GM04504 (cell line): ENCODE data around the gene GJE1.
A peak's percentile ranks its signal among the peaks of the same experiment; 100 is the strongest.
"Not testable (repeated sequence)": the region's sequence is repeated elsewhere in the genome, so short reads cannot be mapped to it uniquely, and the experiment has no call there.

Experiments
- DNase-seq: peaks from one replicate; pipeline ENCODE4 v3.0.0-alpha.2; 2012; ENCODE audit warnings: low read depth

GJE1 gene

DNA sequence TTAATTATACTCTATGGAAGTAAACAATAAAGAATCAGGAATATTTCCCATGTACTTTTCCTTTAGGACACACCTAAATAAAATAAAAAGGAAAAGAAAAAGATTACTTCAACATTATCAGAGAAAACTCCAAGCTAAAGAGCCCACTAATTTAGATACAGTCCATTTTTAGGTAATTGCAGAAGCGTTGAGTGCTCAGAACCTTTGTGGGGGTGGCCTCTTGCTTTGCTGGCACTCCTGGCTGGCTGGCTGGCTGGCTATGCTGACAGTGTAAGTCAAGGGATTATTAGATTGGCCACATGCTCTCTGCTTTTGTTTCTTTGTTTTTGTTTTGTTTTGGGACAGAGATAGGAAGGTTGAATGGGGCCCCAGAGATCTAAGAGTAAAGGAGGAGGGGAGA lies at the start of gene GJE1:
TSS of gene GJE1 (plus strand) at position 301 of the 400 bp plus-strand sequence. CDS start 234 bp downstream, outside the sequence.
- no peak for DNase-seq

DNA sequence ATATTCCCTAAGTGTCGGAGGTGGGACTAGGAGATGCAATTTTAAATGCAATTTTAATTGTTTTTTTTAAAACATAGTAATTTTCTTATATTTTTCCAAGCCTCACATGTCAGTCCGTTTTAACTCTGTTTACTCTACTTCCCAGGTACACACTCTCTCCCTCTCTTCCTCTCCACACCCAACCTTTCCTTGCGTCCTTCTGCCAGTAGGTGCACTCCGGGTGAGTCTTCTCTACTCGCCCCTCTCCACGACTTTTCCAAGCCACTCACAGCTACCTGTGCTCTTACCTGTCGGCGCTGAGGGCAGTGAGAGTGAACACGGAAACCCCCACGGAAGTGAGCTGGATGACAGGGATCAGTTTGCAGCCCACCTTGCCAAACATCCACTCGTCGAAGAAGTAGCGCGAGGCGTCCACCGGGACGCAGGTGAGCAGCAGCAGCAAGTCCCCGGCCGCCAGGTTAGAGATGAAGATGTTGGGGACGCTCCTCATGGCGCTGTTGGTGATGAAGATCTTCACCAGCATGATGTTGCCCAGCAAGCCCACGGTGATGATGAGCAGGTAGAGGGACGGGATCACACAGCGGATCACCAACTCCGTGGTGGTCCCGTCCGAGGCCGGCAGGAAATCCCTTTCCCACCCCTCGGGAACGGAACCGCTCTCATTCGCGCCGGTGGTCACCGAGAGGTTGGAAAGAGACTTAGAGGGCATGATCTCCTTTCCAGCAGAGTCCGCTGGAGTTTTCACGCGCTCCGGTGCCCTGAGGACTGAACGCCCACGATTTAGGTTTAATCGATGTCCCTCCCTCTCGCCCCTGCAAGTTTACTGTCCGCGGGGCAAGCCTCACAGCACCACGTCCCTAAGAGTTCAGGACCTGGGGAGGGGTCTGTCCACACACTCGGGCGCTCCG lies 44.5 kb upstream of the GJE1 start:
- DNase-seq, result no peak

- DNase-seq, result peak; percentile 9
Measured at GRCh38 chr6:142088858-142089216, 43.9 kb upstream of the GJE1 start.

- not testable (repeated sequence) for DNase-seq
Measured at GRCh38 chr6:142104820-142105219, 27.9 kb upstream of the GJE1 start.

GRCh38 chr6:142110820-142111219 lies 21.9 kb upstream of the GJE1 start:
- not testable (repeated sequence) for DNase-seq

DNA sequence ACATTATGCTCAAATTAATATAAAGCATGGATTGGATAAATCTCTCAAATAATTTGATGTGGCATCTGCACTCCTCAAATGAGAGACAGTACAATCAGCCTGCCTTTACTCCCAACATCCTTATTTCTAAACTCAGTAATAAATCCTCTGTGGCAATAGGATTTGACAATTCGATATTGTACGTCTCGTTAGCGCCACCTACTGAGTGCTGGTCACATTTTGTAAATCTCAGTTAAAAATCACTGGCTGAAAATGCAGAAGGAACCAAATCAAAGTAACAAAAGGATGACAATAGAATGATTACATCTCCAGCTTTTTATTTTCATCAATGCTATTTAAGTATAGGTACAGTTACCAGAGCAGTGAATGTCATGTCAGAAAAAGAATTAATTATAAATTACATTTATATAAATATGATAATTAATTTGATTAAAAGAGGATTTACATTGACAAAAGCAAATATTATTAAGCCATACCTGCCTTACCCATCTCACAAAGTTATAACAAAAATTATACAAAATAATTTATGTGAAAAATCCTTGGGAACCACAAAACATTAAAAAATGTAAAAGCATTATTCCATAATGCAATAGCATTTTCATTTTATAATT lies 20.2 kb upstream of the GJE1 start:
- peak; percentile 42 for DNase-seq

DNA sequence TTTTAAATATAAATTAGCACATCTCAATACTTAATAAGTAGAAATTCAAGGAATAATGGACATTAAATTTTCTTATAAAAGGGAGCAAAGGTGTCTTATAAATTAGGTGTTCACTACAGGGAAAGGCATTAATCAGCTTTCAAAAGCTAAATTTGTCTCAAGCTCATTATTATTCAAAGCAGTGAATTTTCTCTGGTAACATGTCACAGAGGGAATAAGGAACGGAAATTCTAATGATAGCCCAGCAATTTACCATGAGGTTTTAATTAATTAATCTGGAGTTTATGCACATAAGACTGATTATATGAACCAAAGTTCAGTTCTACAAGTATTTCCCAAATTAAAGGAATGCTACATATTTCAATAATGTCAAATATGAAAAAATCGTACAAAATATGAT lies 15.4 kb upstream of the GJE1 start:
- DNase-seq, result no peak

DNA sequence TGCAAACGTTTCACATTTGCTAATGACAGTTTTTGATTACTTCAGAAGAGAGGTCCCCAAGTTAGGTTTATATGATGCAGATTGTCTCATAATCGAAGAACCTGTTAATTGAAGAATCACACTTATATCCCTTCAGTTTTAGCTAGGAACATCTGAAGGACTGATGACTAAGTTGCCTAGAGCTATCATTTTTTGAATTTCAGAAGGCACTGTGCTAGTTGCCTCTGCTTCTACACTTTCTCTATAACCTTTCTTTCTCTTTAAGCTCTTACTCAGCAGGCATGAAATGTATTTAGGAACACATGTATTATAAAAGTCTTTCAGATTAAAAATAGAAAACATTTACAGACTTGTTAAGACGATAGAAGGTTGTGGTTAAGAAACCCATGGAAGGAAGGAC lies 14.4 kb upstream of the GJE1 start:
- DNase-seq, result no peak

DNA sequence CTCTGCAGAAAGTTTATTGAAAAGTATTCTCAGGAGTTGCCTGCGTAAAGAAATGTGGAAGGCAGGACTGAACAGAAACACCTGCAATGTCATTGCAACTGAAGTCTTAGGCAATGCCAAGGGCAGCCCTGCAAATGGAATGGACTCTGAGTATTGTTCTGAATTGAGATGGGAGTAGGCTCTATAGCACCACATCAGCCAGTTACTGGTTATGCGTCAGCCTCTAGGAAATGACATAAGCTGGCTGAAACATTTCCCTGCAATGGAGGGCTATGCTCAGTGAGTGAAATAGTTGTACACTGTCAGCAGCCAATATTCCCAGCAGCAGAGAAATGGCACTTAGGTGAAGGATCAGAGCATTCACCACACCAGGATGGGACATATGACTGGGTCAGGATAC lies 13.8 kb upstream of the GJE1 start:
- DNase-seq, result no peak

GRCh38 chr6:142121342-142121741 lies 11.4 kb upstream of the GJE1 start:
- no peak for DNase-seq

GRCh38 chr6:142130814-142131213 lies 1.9 kb upstream of the GJE1 start:
- no peak for DNase-seq

DNA sequence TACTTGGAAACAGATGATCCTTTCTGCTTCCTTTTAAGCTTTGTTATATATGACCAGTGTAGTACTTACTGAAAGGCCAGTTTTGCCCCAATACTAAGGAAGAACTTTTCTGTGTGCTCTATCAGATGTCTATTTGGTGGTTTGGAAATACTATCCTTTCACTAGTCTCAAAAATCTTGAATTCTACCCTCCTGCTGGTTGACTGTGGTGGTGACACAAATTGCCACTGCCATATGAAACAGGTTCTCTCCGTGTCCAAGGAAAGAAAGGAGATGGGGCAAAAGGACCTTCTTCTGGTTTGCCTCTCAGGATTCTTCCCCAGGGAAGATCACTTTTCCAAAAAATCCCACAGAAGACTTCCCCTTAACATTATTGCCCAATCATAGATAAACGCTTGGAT lies 6.2 kb downstream of the GJE1 start:
- DNase-seq, result no peak

- not testable (repeated sequence) for DNase-seq
Measured at GRCh38 chr6:142141531-142141930, 8.8 kb downstream of the GJE1 start.

DNA sequence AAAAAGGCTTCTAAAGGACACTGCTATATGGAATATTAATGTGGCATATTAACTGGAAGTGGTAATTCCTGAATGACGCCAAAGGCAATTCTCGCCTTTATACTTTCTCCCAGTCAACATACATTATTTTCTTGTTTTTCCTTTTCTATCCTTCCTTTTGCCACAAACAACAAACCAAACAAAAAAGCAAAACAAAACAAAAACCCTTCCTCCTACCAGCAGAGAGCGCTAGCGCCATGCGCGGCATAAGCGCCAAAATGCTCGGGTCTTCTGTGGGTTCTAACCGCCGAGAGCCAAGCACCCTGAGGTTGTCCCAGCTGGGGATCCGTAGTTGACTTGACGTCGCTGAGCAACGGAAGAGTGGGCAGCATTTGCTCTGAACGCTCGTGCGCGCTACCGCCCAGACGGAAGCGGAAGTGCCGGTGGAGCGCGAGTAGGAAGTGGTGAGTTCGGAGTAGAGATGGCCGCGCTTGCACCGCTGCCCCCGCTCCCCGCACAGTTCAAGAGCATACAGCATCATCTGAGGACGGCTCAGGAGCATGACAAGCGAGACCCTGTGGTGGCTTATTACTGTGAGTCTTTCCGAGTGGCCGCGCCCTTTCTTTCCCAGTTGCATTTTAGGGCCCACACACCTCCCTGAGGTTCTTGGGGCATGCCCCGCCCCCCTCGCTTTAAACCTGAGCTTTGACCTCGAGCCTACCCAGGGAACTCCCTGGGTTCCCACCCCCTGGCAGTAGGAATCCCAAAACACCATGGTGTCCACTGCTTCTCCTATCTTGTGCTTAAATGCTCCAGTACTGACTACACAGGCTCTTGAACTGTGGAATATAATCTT lies 14.3 kb downstream of the GJE1 start, which contains the start of the genes NMBR and VTA1:
TSS of gene NMBR (minus strand) at position 295 of the 835 bp plus-strand sequence. CDS start 58,464 bp downstream, outside the sequence.
TSS of gene VTA1 (plus strand) at position 436 of the 835 bp plus-strand sequence. CDS start at position 461, 25 bp downstream.
- peak; percentile 99 for DNase-seq

GRCh38 chr6:142152746-142153145 lies 20.0 kb downstream of the GJE1 start:
- peak; percentile 38 for DNase-seq

- no peak for DNase-seq
Measured at GRCh38 chr6:142153196-142153595, 20.5 kb downstream of the GJE1 start.

- DNase-seq, result no peak
Measured at GRCh38 chr6:142154336-142154735, 21.6 kb downstream of the GJE1 start.

- no peak for DNase-seq
Measured at GRCh38 chr6:142155091-142155490, 22.4 kb downstream of the GJE1 start.

GRCh38 chr6:142155895-142156757 lies 23.4 kb downstream of the GJE1 start:
- no peak for DNase-seq

DNA sequence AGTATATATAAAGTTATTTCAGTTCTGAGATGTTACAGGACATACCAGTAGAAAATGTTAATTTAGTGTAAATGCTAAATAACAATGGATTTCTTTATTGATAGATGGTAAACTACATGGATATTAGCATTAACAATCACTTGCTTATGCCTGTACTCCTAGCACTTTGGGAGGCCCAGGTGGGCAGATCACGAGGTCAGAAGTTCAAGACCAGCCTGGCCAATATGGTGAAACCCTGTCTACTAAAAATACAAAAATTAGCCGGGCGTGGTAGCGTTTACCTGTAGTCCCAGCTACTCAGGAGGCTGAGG lies 24.0 kb downstream of the GJE1 start:
- DNase-seq, result not testable (repeated sequence)

- no peak for DNase-seq
Measured at GRCh38 chr6:142162780-142163179, 30.1 kb downstream of the GJE1 start.
